SK-N-SH treated with all-trans-retinoic acid at 6 μM for 48 hours (cell line): ENCODE measurements around the gene QPCTL.

Experiments
- ATAC-seq: fragments of 200-7000 bp; cut with Tn5 transposase; 3 replicates; pipeline ENCODE4 v1.9.1; 2020; ENCODE audit warnings: mild to moderate bottlenecking, moderate library complexity
- ARNTL ChIP-seq: fragments of 450-650 bp; formaldehyde crosslinking; IDR thresholded peaks from 2 replicates; pipeline ENCODE4 v1.5.0; 2020; ENCODE audit warnings: low read depth, mild to moderate bottlenecking, moderate library complexity, borderline replicate concordance
- BACH2 ChIP-seq: fragments of 250-450 bp; sonication (Bioruptor Pico); IDR thresholded peaks from 2 replicates; pipeline ENCODE4 v1.9.0; 2021; ENCODE audit warnings: mild to moderate bottlenecking, borderline replicate concordance
- CSDC2 ChIP-seq: fragments of 250-450 bp; sonication (Bioruptor Pico); IDR thresholded peaks from 2 replicates; pipeline ENCODE4 v1.5.0; 2020; ENCODE audit warnings: mild to moderate bottlenecking, moderate library complexity
- ESRRG ChIP-seq: fragments of 250-450 bp; sonication (Bioruptor Pico); IDR thresholded peaks from 2 replicates; pipeline ENCODE4 v1.6.1; 2021; ENCODE audit warnings: mild to moderate bottlenecking
- GLIS3 ChIP-seq: fragments of 250-450 bp; sonication (Bioruptor Pico); IDR thresholded peaks from 2 replicates; pipeline ENCODE4 v1.5.0; 2020; ENCODE audit warnings: mild to moderate bottlenecking, moderate library complexity
- ISL1 ChIP-seq: fragments of 250-450 bp; sonication (Bioruptor Pico); IDR thresholded peaks from 2 replicates; pipeline ENCODE4 v2.1.2; 2022; ENCODE audit warnings: mild to moderate bottlenecking, moderate library complexity
- OSR1 ChIP-seq: fragments of 250-450 bp; sonication (Bioruptor Pico); IDR thresholded peaks from 2 replicates; pipeline ENCODE4 v1.8.0; 2022; ENCODE audit warnings: moderate library complexity, mild to moderate bottlenecking, inconsistent platforms
- PPARA ChIP-seq: fragments of 250-450 bp; sonication (Bioruptor Pico); IDR thresholded peaks from 2 replicates; pipeline ENCODE4 v1.5.0; 2020; ENCODE audit warnings: mild to moderate bottlenecking, borderline replicate concordance
- RARB ChIP-seq: fragments of 250-450 bp; sonication (Bioruptor Pico); IDR thresholded peaks from 2 replicates; pipeline ENCODE4 v1.8.0; 2021; ENCODE audit warnings: mild to moderate bottlenecking, moderate library complexity
- SNAI2 ChIP-seq: fragments of 250-450 bp; sonication (Bioruptor Pico); IDR thresholded peaks from 2 replicates; pipeline ENCODE4 v1.5.0; 2020; ENCODE audit warnings: mild to moderate bottlenecking, moderate library complexity
- TOX ChIP-seq: fragments of 250-450 bp; sonication (Bioruptor Pico); IDR thresholded peaks from 2 replicates; pipeline ENCODE4 v1.8.0; 2021; ENCODE audit warnings: mild to moderate bottlenecking, moderate library complexity, borderline replicate concordance
- ZFP3 ChIP-seq: fragments of 250-450 bp; sonication (Bioruptor Pico); IDR thresholded peaks from 2 replicates; pipeline ENCODE4 v1.5.0; 2020; ENCODE audit warnings: mild to moderate bottlenecking, moderate library complexity
- ZFP30 ChIP-seq: fragments of 450-650 bp; formaldehyde crosslinking; IDR thresholded peaks from 2 replicates; pipeline ENCODE4 v1.5.0; 2022; ENCODE audit warnings: mild to moderate bottlenecking, moderate library complexity
- ZNF565 ChIP-seq: fragments of 450-650 bp; formaldehyde crosslinking; conservative IDR thresholded peaks from 2 replicates; pipeline ENCODE4 v1.5.0; 2020; ENCODE audit warnings: low read depth, mild to moderate bottlenecking, moderate library complexity
- ZNF8 ChIP-seq: fragments of 450-650 bp; formaldehyde crosslinking; IDR thresholded peaks from 2 replicates; pipeline ENCODE4 v1.5.0; 2020; ENCODE audit warnings: mild to moderate bottlenecking, moderate library complexity
- TF ChIP-seq, protein P1 (sequence below): fragments of 250-450 bp; sonication (Bioruptor Pico); IDR thresholded peaks from 2 replicates; pipeline ENCODE4 v1.5.1; 2021; ENCODE audit warnings: mild to moderate bottlenecking, moderate library complexity
- TF ChIP-seq, protein P2 (sequence below): fragments of 250-450 bp; sonication (Bioruptor Pico); IDR thresholded peaks from 2 replicates; pipeline ENCODE4 v1.5.1; 2020; ENCODE audit warnings: low read depth, mild to moderate bottlenecking, moderate library complexity
- TF ChIP-seq, protein P3 (sequence below): fragments of 250-450 bp; sonication (Bioruptor Pico); IDR thresholded peaks from 2 replicates; pipeline ENCODE4 v1.8.0; 2021; ENCODE audit warnings: low read depth, mild to moderate bottlenecking, moderate library complexity, borderline replicate concordance
- TF ChIP-seq, protein P4 (sequence below): fragments of 250-450 bp; sonication (Bioruptor Pico); IDR thresholded peaks from 2 replicates; pipeline ENCODE4 v1.8.0; 2020; ENCODE audit warnings: mild to moderate bottlenecking, moderate library complexity, borderline replicate concordance
- TF ChIP-seq, protein P5 (sequence below): fragments of 250-450 bp; sonication (Bioruptor Pico); IDR thresholded peaks from 2 replicates; pipeline ENCODE4 v1.5.0; 2020; ENCODE audit warnings: mild to moderate bottlenecking, moderate library complexity

Gene QPCTL

DNA sequence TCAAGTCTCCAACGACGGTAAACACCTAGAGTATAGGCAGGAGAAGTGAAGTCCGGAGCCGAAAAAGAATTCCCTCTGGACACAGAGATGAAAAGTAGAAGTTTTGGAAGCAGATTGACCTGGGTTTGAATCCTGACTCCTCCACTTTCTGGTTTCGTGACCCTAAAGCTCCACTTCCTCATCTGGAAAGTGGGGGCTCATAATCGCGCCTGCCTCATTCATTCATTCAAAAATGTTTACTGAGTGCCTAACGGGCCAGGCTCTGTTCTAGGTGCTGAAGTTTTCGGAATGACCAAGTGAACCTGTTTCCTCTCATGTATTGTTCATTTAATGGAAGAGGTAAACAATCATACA, 46.1 kb upstream of the QPCTL start:
- TF ChIP-seq, protein P1, sequence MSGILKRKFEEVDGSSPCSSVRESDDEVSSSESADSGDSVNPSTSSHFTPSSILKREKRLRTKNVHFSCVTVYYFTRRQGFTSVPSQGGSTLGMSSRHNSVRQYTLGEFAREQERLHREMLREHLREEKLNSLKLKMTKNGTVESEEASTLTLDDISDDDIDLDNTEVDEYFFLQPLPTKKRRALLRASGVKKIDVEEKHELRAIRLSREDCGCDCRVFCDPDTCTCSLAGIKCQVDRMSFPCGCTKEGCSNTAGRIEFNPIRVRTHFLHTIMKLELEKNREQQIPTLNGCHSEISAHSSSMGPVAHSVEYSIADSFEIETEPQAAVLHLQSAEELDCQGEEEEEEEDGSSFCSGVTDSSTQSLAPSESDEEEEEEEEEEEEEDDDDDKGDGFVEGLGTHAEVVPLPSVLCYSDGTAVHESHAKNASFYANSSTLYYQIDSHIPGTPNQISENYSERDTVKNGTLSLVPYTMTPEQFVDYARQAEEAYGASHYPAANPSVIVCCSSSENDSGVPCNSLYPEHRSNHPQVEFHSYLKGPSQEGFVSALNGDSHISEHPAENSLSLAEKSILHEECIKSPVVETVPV (CRISPR knock-in tag), result no peak
- 0 out of 2 replicates have a peak, but pooled peaks have one; percentile 14 for TF ChIP-seq SNAI2 (CRISPR knock-in tag)
- no peak for ATAC-seq

DNA sequence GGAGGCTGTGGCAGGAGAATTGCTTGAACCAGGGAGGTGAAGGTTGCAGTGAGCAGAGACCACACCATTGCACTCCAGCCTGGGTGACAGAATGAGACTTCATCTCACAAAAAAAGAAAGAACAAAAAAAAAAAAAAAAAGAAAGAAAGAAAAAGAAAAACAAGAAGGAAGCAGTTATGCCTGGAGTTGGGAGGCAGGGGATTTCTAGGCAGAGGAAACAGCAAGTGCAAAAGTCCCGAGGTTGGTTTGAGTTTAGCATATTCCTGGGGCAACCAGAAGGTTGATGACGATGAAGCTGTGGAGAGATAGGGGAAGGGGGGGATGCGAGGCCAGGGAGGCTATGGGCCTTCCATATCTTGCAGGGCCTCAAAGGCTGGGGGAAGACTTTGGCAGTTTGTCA, 41.7 kb upstream of the QPCTL start:
- TF ChIP-seq, protein P1 (CRISPR knock-in tag), result no peak
- TF ChIP-seq CSDC2 (CRISPR knock-in tag), result no peak
- TF ChIP-seq, protein P2, sequence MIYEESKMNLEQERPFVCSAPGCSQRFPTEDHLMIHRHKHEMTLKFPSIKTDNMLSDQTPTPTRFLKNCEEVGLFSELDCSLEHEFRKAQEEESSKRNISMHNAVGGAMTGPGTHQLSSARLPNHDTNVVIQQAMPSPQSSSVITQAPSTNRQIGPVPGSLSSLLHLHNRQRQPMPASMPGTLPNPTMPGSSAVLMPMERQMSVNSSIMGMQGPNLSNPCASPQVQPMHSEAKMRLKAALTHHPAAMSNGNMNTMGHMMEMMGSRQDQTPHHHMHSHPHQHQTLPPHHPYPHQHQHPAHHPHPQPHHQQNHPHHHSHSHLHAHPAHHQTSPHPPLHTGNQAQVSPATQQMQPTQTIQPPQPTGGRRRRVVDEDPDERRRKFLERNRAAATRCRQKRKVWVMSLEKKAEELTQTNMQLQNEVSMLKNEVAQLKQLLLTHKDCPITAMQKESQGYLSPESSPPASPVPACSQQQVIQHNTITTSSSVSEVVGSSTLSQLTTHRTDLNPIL, result no peak
- no peak for ATAC-seq

DNA sequence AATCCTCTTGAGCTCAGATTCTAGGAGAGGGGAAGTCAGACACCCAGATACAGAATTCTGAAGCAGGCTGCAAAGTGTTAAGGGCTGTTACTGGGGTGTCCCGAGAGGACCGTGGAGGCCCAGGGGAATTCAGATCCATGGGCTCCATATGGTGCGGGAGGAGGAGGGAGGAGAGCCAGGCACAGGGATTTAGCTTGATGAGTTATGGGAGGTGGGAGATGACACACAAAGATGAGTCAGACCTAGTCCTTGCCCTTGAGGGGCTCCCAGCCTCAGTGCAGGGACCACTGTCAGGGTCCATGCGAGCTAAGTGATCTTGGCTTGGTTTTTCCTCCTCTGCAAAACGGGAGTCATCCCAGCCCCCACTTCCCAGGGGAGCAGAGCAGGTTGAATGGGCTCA, 38.8 kb upstream of the QPCTL start:
- TF ChIP-seq OSR1 (CRISPR knock-in tag) (no peak), BACH2 (CRISPR knock-in tag) (no peak), ISL1 (no peak), PPARA (CRISPR knock-in tag) (no peak), RARB (CRISPR knock-in tag) (no peak), ZFP30 (CRISPR knock-in tag) (no peak), TOX (CRISPR knock-in tag) (no peak), GLIS3 (CRISPR knock-in tag) (no peak), ESRRG (CRISPR knock-in tag) (no peak), ARNTL (CRISPR knock-in tag) (no peak), ZNF8 (CRISPR knock-in tag) (no peak), ZFP3 (CRISPR knock-in tag) (no peak)
- TF ChIP-seq, protein P2, result no peak
- TF ChIP-seq, protein P3, sequence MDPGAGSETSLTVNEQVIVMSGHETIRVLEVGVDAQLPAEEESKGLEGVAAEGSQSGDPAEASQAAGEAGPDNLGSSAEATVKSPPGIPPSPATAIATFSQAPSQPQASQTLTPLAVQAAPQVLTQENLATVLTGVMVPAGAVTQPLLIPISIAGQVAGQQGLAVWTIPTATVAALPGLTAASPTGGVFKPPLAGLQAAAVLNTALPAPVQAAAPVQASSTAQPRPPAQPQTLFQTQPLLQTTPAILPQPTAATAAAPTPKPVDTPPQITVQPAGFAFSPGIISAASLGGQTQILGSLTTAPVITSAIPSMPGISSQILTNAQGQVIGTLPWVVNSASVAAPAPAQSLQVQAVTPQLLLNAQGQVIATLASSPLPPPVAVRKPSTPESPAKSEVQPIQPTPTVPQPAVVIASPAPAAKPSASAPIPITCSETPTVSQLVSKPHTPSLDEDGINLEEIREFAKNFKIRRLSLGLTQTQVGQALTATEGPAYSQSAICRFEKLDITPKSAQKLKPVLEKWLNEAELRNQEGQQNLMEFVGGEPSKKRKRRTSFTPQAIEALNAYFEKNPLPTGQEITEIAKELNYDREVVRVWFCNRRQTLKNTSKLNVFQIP (CRISPR knock-in tag), result no peak
- no peak for ATAC-seq

DNA sequence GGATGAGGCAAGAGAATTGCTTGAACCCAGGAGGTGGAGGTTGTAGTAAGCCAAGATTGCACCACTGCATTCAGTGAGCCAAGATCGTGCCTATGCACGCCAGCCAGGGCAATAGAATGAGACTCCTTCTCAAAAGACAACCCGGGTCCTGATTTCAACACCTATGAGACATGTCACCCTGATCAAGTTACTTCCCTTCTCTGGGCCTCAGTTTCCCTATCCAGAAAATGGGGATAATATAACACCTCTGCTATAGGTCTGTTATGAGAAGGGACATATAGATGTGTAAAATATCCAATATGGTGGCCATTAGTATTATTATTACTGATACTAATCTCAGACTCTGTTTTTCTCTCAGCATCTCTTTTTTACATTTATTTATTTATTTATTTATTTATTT, 37.4 kb upstream of the QPCTL start:
- ATAC-seq, result no peak
- TF ChIP-seq, protein P4, sequence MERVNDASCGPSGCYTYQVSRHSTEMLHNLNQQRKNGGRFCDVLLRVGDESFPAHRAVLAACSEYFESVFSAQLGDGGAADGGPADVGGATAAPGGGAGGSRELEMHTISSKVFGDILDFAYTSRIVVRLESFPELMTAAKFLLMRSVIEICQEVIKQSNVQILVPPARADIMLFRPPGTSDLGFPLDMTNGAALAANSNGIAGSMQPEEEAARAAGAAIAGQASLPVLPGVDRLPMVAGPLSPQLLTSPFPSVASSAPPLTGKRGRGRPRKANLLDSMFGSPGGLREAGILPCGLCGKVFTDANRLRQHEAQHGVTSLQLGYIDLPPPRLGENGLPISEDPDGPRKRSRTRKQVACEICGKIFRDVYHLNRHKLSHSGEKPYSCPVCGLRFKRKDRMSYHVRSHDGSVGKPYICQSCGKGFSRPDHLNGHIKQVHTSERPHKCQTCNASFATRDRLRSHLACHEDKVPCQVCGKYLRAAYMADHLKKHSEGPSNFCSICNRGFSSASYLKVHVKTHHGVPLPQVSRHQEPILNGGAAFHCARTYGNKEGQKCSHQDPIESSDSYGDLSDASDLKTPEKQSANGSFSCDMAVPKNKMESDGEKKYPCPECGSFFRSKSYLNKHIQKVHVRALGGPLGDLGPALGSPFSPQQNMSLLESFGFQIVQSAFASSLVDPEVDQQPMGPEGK, result no peak
- TF ChIP-seq ZFP30 (CRISPR knock-in tag) (no peak), OSR1 (CRISPR knock-in tag) (no peak), CSDC2 (CRISPR knock-in tag) (no peak), SNAI2 (CRISPR knock-in tag) (no peak), TOX (CRISPR knock-in tag) (no peak), GLIS3 (CRISPR knock-in tag) (no peak), PPARA (CRISPR knock-in tag) (no peak), ZNF565 (CRISPR knock-in tag) (no peak), ZNF8 (CRISPR knock-in tag) (no peak), BACH2 (CRISPR knock-in tag) (no peak), RARB (CRISPR knock-in tag) (no peak)
- TF ChIP-seq, protein P5, sequence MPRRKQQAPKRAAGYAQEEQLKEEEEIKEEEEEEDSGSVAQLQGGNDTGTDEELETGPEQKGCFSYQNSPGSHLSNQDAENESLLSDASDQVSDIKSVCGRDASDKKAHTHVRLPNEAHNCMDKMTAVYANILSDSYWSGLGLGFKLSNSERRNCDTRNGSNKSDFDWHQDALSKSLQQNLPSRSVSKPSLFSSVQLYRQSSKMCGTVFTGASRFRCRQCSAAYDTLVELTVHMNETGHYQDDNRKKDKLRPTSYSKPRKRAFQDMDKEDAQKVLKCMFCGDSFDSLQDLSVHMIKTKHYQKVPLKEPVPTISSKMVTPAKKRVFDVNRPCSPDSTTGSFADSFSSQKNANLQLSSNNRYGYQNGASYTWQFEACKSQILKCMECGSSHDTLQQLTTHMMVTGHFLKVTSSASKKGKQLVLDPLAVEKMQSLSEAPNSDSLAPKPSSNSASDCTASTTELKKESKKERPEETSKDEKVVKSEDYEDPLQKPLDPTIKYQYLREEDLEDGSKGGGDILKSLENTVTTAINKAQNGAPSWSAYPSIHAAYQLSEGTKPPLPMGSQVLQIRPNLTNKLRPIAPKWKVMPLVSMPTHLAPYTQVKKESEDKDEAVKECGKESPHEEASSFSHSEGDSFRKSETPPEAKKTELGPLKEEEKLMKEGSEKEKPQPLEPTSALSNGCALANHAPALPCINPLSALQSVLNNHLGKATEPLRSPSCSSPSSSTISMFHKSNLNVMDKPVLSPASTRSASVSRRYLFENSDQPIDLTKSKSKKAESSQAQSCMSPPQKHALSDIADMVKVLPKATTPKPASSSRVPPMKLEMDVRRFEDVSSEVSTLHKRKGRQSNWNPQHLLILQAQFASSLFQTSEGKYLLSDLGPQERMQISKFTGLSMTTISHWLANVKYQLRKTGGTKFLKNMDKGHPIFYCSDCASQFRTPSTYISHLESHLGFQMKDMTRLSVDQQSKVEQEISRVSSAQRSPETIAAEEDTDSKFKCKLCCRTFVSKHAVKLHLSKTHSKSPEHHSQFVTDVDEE (CRISPR knock-in tag), result no peak
- TF ChIP-seq, all 23 proteins: peak for 0
